Epithelial cell of proximal tubule (primary cell): ENCODE results near the gene TRIM29. TPM values are rescaled to one million over a fixed set of nuclear protein-coding genes. Genes with fewer than 3 reads are reported as not detected.

ENCODE experiments used
- DNase-seq: peaks from one replicate; pipeline ENCODE4 v3.0.0-alpha.2; 2011; ENCODE audit warnings: low read depth
- H3K4me3 ChIP-seq: 2 replicates; pipeline ENCODE4 v1.5.1; 2011; ENCODE audit warnings: low read depth, mild to moderate bottlenecking, low read length
- CTCF ChIP-seq: conservative IDR thresholded peaks from 2 replicates; pipeline ENCODE4 v1.5.1; 2012; ENCODE audit warnings: low read depth, mild to moderate bottlenecking, low read length
- total RNA-seq: library from RNA; depleted of rRNA; stranded (reverse); fragments of >200 nt; gene quantifications from 2 replicates; pipeline ENCODE4 v1.2.3, GENCODE V29; 2015

The TRIM29 gene
- total RNA-seq, 1 donor from 2014 or later: not detected

GRCh38 chr11:120120805-120121335 lies 17.0 kb downstream of the TRIM29 start:
- no peak overlapping the region for H3K4me3 ChIP-seq
- TF ChIP-seq CTCF: no peak
- DNase-seq: no peak

- no peak overlapping the region for H3K4me3 ChIP-seq
- DNase-seq: no peak
Measured at GRCh38 chr11:120119121-120119520, 18.8 kb downstream of the TRIM29 start.

GRCh38 chr11:120117991-120118390 lies 19.9 kb downstream of the TRIM29 start:
- no peak for DNase-seq
- TF ChIP-seq CTCF: no peak
- H3K4me3 ChIP-seq: no peak overlapping the region

More at GRCh38 chr11:120119121-120119520, 18.8 kb downstream of the TRIM29 start:
- no peak for TF ChIP-seq CTCF

- DNase-seq: no peak
- no peak for TF ChIP-seq CTCF
Measured at GRCh38 chr11:120116966-120117365, 20.9 kb downstream of the TRIM29 start.

GRCh38 chr11:120115272-120116000 lies 22.5 kb downstream of the TRIM29 start:
- DNase-seq: no peak
- no peak for TF ChIP-seq CTCF
- no peak overlapping the region for H3K4me3 ChIP-seq

More at GRCh38 chr11:120116966-120117365, 20.9 kb downstream of the TRIM29 start:
- no peak overlapping the region for H3K4me3 ChIP-seq

- no peak overlapping the region for H3K4me3 ChIP-seq
- no peak for DNase-seq
- TF ChIP-seq CTCF: no peak
Measured at GRCh38 chr11:120112174-120112796, 25.6 kb downstream of the TRIM29 start.
